ENCODE results near the gene DHRSX. TPM values are rescaled to one million over a fixed set of nuclear protein-coding genes. Genes with fewer than 3 reads are reported as not detected.

The DHRSX gene
- total and polyA plus RNA-seq, 9 of the 15 experiments (the other 6 are each of a cell fraction or from before 2014, with no cell fraction given) = 0.59 to 11.0 (median 6.2) TPM

- H3K27ac ChIP-seq (ENCODE audit: extremely low read depth, low read depth, low read length) = no peak overlapping the region
- peaks cover 9% of the 10 kb centered on the region for H3K79me2 ChIP-seq (ENCODE audit: control insufficient read depth, insufficient read depth, low read length)
- TF ChIP-seq ZNF431 (CRISPR knock-in tag; IDR thresholded peaks at IDR 0.05) (no peak), SMAD4 (CRISPR knock-in tag; conservative IDR thresholded peaks at IDR 0.05) (no peak), ZNF408 (CRISPR knock-in tag; IDR thresholded peaks at IDR 0.05; ENCODE audit: low read depth) (no peak), BRF1 (IDR thresholded peaks at IDR 0.05; ENCODE audit: borderline replicate concordance, extremely low read depth, insufficient read length) (no peak), RBFOX2 (IDR thresholded peaks at IDR 0.05; ENCODE audit: low read depth, low read length) (0 out of 2 replicates have a peak, but pooled peaks have one; percentile 19), BMI1 (IDR thresholded peaks at IDR 0.05; ENCODE audit: low read length) (no peak), HMGN3 (IDR thresholded peaks at IDR 0.05; ENCODE audit: borderline replicate concordance, extremely low read depth, insufficient read length, low read depth, low read length) (no peak), SNAPC5 (CRISPR knock-in tag; IDR thresholded peaks at IDR 0.05) (no peak)
- no peaks in the 10 kb centered on the region; the same call in 1 of the 2 replicates for H3K9me3 ChIP-seq (replicated peaks; ENCODE audit: control insufficient read depth, insufficient read depth, low read depth, low read length)
- BruUV-seq (replicated peaks) = no TSS peak
- POLR2A ChIA-PET = no interaction called here
- no peak overlapping the region for H3K9ac ChIP-seq (ENCODE audit: insufficient read depth in 1 of 2, low read depth in 2 of 2, low read length in 2 of 2)
- DNase-seq (ENCODE audit: extremely low read depth in 1 of 4, low spot score in 3 of 4) (no peak), FAIRE-seq (no peak), ATAC-seq (no peak)
- H2AFZ ChIP-seq (ENCODE audit: low read depth, low read length) = no peak overlapping the region
- H3K4me3 ChIP-seq = no peak overlapping the region
- peaks cover 11 to 14% of the 10 kb centered on the region in 2 experiments; a peak in 3 of 5 replicates for H3K4me1 ChIP-seq (replicated peaks in 1 of 2; ENCODE audit: control insufficient read depth in 2 of 2, insufficient read depth in 2 of 2, low read length in 2 of 2)
- in situ Hi-C loops (cut with MboI) (no loop called here), intact Hi-C loops (cut with micrococcal nuclease) (no loop called here)
- 87% methylated on average over 20 of the region's 20 CpGs for WGBS (ENCODE audit: insufficient coverage, low coverage, missing lambda C conversion rate)
- no peaks in the 10 kb centered on the region for H4K20me1 ChIP-seq (replicated peaks; ENCODE audit: control insufficient read depth, insufficient read depth, low read length)
- no peaks in the 10 kb centered on the region for H3K9me1 ChIP-seq (ENCODE audit: control insufficient read depth, insufficient read depth, low read length)
- H3K27me3 ChIP-seq (ENCODE audit: control insufficient read depth in 2 of 2, insufficient read depth in 2 of 2, low read length in 2 of 2) = no peaks in the 10 kb centered on the region
- no peak overlapping the region for H3K4me2 ChIP-seq (ENCODE audit: insufficient read depth, low read length)
- H3K36me3 ChIP-seq (ENCODE audit: control insufficient read depth, insufficient read depth, low read length) = no peaks in the 10 kb centered on the region
- CTCF ChIA-PET (ENCODE audit: low intra/inter-chr PET ratio) = no interaction called here
Observed at GRCh38 chrX:2320580-2321327, 180.0 kb downstream of the DHRSX start.
